Keratinocyte (primary cell): ENCODE measurements around the gene CYP19A1. TPM values are rescaled to one million over a fixed set of nuclear protein-coding genes. Genes with fewer than 3 reads are reported as not detected.

ENCODE experiments used
- DNase-seq: peaks from one replicate; pipeline ENCODE4 v3.0.0-alpha.2; 2011; ENCODE audit warnings: low read depth, missing footprints, low spot score
- FAIRE-seq: peaks from 2 replicates; lab custom pipeline; 2011; peaks lifted over from hg19 to GRCh38; lab: Jason Lieb, UNC
- H2AFZ ChIP-seq: 2 replicates; pipeline ENCODE4 v1.6.0; 2012; ENCODE audit warnings: low read length, control low read depth, inconsistent platforms; ENCODE audit not compliant: control insufficient read depth
- H3K27ac ChIP-seq: 2 replicates; pipeline ENCODE4 v1.5.1; 2011; ENCODE audit warnings: low read length; ENCODE audit not compliant: control insufficient read depth, insufficient read depth
- H3K27me3 ChIP-seq: 3 replicates; pipeline ENCODE4 v1.6.0; 2011; ENCODE audit warnings: low read length; ENCODE audit not compliant: control insufficient read depth, insufficient read depth; ENCODE audit errors: extremely low read depth
- H3K36me3 ChIP-seq, 2 experiments: 2 replicates in 1 of 2; 3 replicates in 1 of 2; pipeline ENCODE4 v1.5.1; 2011; ENCODE audit warnings: low read length in 2 of 2, mild to moderate bottlenecking in 1 of 2; ENCODE audit not compliant: control insufficient read depth in 2 of 2, insufficient read depth in 2 of 2; ENCODE audit errors: extremely low read depth in 1 of 2
- H3K4me1 ChIP-seq: 3 replicates; pipeline ENCODE4 v1.5.1; 2011; ENCODE audit warnings: low read length; ENCODE audit not compliant: control insufficient read depth, insufficient read depth; ENCODE audit errors: extremely low read depth
- H3K4me2 ChIP-seq: 3 replicates; pipeline ENCODE4 v1.6.0; 2011; ENCODE audit warnings: low read depth, low read length; ENCODE audit not compliant: control insufficient read depth, insufficient read depth; ENCODE audit errors: extremely low read depth
- H3K4me3 ChIP-seq, 3 experiments: fragments of 200-600 bp in 1 of 3; sonication (generic) in 1 of 3; 2 replicates in 2 of 3; 3 replicates in 1 of 3; pipeline ENCODE4 v1.5.1; 2011 to 2016; ENCODE audit warnings: low read length in 3 of 3, mild to moderate bottlenecking in 3 of 3, control low read depth in 2 of 3, inconsistent platforms in 1 of 3, low read depth in 1 of 3, mixed read lengths in 1 of 3, mixed run types in 1 of 3, moderate library complexity in 1 of 3; ENCODE audit not compliant: control insufficient read depth in 2 of 3, insufficient read depth in 2 of 3; ENCODE audit errors: extremely low read depth in 1 of 3
- H3K79me2 ChIP-seq: 2 replicates; pipeline ENCODE4 v1.6.0; 2012; ENCODE audit warnings: low read length; ENCODE audit not compliant: control insufficient read depth, insufficient read depth
- H3K9ac ChIP-seq: 3 replicates; pipeline ENCODE4 v1.6.0; 2011; ENCODE audit warnings: low read length; ENCODE audit not compliant: control insufficient read depth, insufficient read depth; ENCODE audit errors: extremely low read depth
- H3K9me1 ChIP-seq: 3 replicates; pipeline ENCODE4 v1.6.0; 2011; ENCODE audit warnings: low read length; ENCODE audit not compliant: control insufficient read depth, insufficient read depth; ENCODE audit errors: extremely low read depth
- H3K9me3 ChIP-seq: 2 replicates; pipeline ENCODE4 v1.5.1; 2012; ENCODE audit warnings: low read depth, low read length; ENCODE audit not compliant: control insufficient read depth
- H4K20me1 ChIP-seq: 3 replicates; pipeline ENCODE4 v1.6.0; 2011; ENCODE audit warnings: low read length; ENCODE audit not compliant: control insufficient read depth, insufficient read depth; ENCODE audit errors: extremely low read depth
- CTCF ChIP-seq, 3 experiments: IDR thresholded peaks in 1 of 3; conservative IDR thresholded peaks in 1 of 3; optimal IDR thresholded peaks in 1 of 3; 2 replicates in 2 of 3; 3 replicates in 1 of 3; pipeline versions ENCODE3 to v1.5.1; 2011; ENCODE audit warnings: low read length in 3 of 3, mild to moderate bottlenecking in 3 of 3, moderate library complexity in 2 of 3, control low read depth in 1 of 3, inconsistent platforms in 1 of 3; ENCODE audit not compliant: insufficient read depth in 2 of 3; ENCODE audit errors: extremely low read depth in 1 of 3
- EZH2 ChIP-seq: IDR thresholded peaks from one replicate; pipeline ENCODE4 v1.6.1; 2012; ENCODE audit warnings: inconsistent platforms, mild to moderate bottlenecking, low read length, moderate library complexity
- dilution Hi-C: fragments of 300-500 bp; cut with MboI; formaldehyde crosslinking; loops from one replicate; pipeline ENCODE4 v1.7.0; 2020; ENCODE audit warnings: low sequenced_read_pairs; ENCODE audit not compliant: extremely low pct_ligation_motif_present
- polyA plus RNA-seq, 5 experiments: library from polyadenylated mRNA; depleted of rRNA in 3 of 5; stranded (reverse) in 3 of 5; stranded (forward) in 1 of 5; unstranded in 1 of 5; fragments of >200 nt; gene quantifications; 1 replicate in 1 of 5; 2 replicates in 3 of 5; 3 replicates in 1 of 5; pipeline versions ENCODE4 v1.2.1 to v1.2.3, GENCODE V29; 2011 to 2012; ENCODE audit warnings: missing spikeins in 2 of 5, low read depth in 1 of 5, low replicate concordance in 1 of 5

Gene CYP19A1
- polyA plus RNA-seq, 1 donor (not counting 4 experiments of a cell fraction or from before 2014, with no cell fraction given): not detected

DNA sequence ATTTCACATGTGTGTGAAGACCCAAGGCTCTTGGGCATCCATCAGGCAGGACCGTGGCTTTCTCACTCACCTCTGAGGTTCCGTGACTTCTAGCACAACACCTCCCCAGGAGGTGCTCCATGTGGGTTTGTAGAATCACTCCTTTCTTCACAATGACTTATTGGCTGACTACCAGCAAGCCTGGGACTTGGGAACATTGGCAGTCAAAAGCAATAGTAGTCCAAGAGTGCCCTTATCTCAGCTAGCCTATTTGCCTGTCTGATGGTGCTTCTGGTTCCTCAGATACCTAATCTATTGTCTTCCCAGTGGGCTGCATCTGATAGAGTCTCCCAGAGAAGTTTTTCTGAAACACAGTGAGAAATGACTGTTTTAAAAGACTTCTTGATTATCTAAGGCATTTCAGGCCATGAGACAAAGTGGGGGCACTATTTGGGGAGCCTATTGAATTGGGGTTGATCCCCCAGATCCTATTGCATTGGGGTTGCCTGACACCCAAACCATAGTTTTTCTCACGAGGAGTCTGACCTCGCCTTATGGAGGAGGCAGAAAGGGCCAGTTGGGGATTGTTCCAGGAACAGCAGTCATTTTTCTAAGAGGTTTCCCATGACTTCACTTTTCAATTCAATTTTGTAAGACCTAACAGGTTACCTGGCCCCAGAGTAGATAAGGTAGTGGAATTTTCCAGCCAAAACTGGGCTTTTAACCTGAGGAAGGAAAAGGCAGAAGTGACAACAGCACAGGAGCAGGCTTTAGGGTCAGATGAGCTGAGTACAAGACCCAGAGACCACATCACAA lies 88.0 kb downstream of the CYP19A1 start:
- dilution Hi-C loops: no loop called here
- Histone ChIP-seq H3K4me3 (no peak overlapping the region), H3K9me1 (no peaks in the 10 kb centered on the region), H3K4me2 (no peak overlapping the region), H3K27ac (no peak overlapping the region), H3K4me1 (no peaks in the 10 kb centered on the region), H3K79me2 (no peaks in the 10 kb centered on the region), H3K9ac (no peak overlapping the region), H3K9me3 (no peaks in the 10 kb centered on the region), H2AFZ (no peak overlapping the region), H4K20me1 (no peaks in the 10 kb centered on the region), H3K27me3 (no peaks in the 10 kb centered on the region), H3K36me3 (no peaks in the 10 kb centered on the region)
- FAIRE-seq (no peak), DNase-seq (no peak)
- TF ChIP-seq EZH2: no peak
- TF ChIP-seq CTCF (optimal IDR thresholded peaks at IDR 0.05 in 1 of 3, IDR thresholded peaks at IDR 0.05 in 1 of 3, conservative IDR thresholded peaks at IDR 0.05 in 1 of 3; ENCODE audit: extremely low read depth in 1 of 3, insufficient read depth in 2 of 3, low read length in 3 of 3): no peak

DNA sequence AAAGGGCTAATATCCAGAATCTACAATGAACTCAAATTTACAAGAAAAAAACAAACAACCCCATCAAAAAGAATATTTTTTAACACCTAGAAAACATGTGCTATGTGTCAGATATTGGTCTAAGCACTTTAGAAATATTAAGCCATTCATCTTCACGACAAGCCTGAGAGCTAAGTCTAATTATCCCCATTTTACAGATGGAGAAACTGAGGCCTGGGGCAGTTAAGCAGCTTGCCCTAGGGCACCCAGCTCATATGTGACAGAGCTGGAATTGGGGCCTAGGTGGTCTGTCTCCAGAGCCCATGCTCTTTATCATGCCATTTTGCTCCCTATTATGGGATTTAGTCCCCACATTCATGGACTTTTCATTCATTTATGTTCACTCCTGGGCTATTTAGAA lies 92.8 kb downstream of the CYP19A1 start:
- Histone ChIP-seq H2AFZ (no peak overlapping the region), H3K9ac (no peak overlapping the region), H3K27me3 (peaks cover 3% of the 10 kb centered on the region), H3K4me1 (no peaks in the 10 kb centered on the region), H3K9me3 (no peaks in the 10 kb centered on the region), H3K4me3 (no peak overlapping the region), H4K20me1 (no peaks in the 10 kb centered on the region), H3K36me3 (no peaks in the 10 kb centered on the region), H3K79me2 (no peaks in the 10 kb centered on the region), H3K4me2 (no peak overlapping the region), H3K9me1 (no peaks in the 10 kb centered on the region), H3K27ac (no peak overlapping the region)
- dilution Hi-C loops: no loop called here
- DNase-seq (no peak), FAIRE-seq (no peak)
- no peak for TF ChIP-seq CTCF (optimal IDR thresholded peaks at IDR 0.05 in 1 of 3, IDR thresholded peaks at IDR 0.05 in 1 of 3, conservative IDR thresholded peaks at IDR 0.05 in 1 of 3; ENCODE audit: extremely low read depth in 1 of 3, insufficient read depth in 2 of 3, low read length in 3 of 3)
- TF ChIP-seq EZH2: no peak
